Caco-2 (cell line): Measurements from ENCODE around the gene CXCL16. TPM values are rescaled to one million over a fixed set of nuclear protein-coding genes. Genes with fewer than 3 reads are reported as not detected.

Experiments
- BruUV-seq: library from RNA; stranded (reverse); fragments of 400-500 nt; replicated peaks from 2 replicates; lab custom pipeline; 2021; lab: Mats Ljungman, UMichigan
- CTCF ChIA-PET: fragments of 300-600 bp; sonication (Branson Sonifier 250); formaldehyde crosslinking; loops from one replicate; lab custom pipeline; 2022; ENCODE audit warnings: antibody characterized with exemption; lab: Charles Lee
- POLR2A ChIA-PET: fragments of 300-600 bp; sonication (Branson Sonifier 250); formaldehyde crosslinking; loops from one replicate; lab custom pipeline; 2022; ENCODE audit warnings: antibody characterized with exemption; lab: Charles Lee
- DNase-seq, 2 experiments: peaks; one replicate each; pipeline versions ENCODE4 v3.0.0 to v3.0.0-alpha.2; 2020 to 2022
- H3K27me3 ChIP-seq: replicated peaks from 2 replicates; pipeline ENCODE4 v1.6.0; 2011; ENCODE audit warnings: low read length; ENCODE audit not compliant: control insufficient read depth, insufficient read depth
- H3K36me3 ChIP-seq: 2 replicates; pipeline ENCODE4 v1.5.1; 2011; ENCODE audit warnings: low read length; ENCODE audit not compliant: control insufficient read depth, insufficient read depth
- H3K4me1 ChIP-seq: fragments of 250-450 bp; sonication (Bioruptor Pico); 2 replicates; pipeline ENCODE4 v1.5.1; 2020; ENCODE audit warnings: mild to moderate bottlenecking
- H3K4me3 ChIP-seq: 2 replicates; pipeline ENCODE4 v1.5.1; 2011; ENCODE audit warnings: low read depth, mild to moderate bottlenecking, control low read depth, low read length
- H3K9me3 ChIP-seq: fragments of 250-450 bp; sonication (Bioruptor Pico); 2 replicates; pipeline ENCODE4 v1.5.1; 2020; ENCODE audit warnings: mild to moderate bottlenecking, moderate library complexity
- H3K27ac Mint-ChIP-seq: one replicate; pipeline ENCODE4 v1.8.0; 2022; ENCODE audit warnings: mixed read lengths; ENCODE audit not compliant: unreplicated experiment
- H3K27me3 Mint-ChIP-seq: one replicate; pipeline ENCODE4 v1.8.0; 2022; ENCODE audit warnings: mixed read lengths; ENCODE audit not compliant: insufficient read depth, unreplicated experiment
- H3K36me3 Mint-ChIP-seq: one replicate; pipeline ENCODE4 v1.8.0; 2022; ENCODE audit warnings: mild to moderate bottlenecking, mixed read lengths; ENCODE audit not compliant: insufficient read depth, unreplicated experiment
- H3K4me1 Mint-ChIP-seq: one replicate; pipeline ENCODE4 v1.8.0; 2022; ENCODE audit warnings: low read depth, mixed read lengths; ENCODE audit not compliant: unreplicated experiment
- H3K4me3 Mint-ChIP-seq: one replicate; pipeline ENCODE4 v1.8.0; 2022; ENCODE audit warnings: mild to moderate bottlenecking, moderate library complexity, mixed read lengths; ENCODE audit not compliant: unreplicated experiment
- H3K9me3 Mint-ChIP-seq: one replicate; pipeline ENCODE4 v1.8.0; 2022; ENCODE audit warnings: mixed read lengths; ENCODE audit not compliant: unreplicated experiment
- intact Hi-C: fragments of 100-400 bp; cut with micrococcal nuclease; formaldehyde crosslinking; loops from one replicate; pipeline ENCODE4 v1.10.0; 2022; ENCODE audit not compliant: unreplicated experiment
- total RNA-seq: library from RNA; stranded (reverse); gene quantifications from 2 replicates; pipeline ENCODE4 v1.2.3, GENCODE V29; 2022
- TF ChIP-seq, protein P1 (sequence below), 2 experiments: fragments of 200-600 bp in 1 of 2; IDR thresholded peaks; 1 replicate in 1 of 2; 2 replicates in 1 of 2; pipeline versions ENCODE4 v1.5.1 to v1.8.0; 2011 to 2022; ENCODE audit warnings: antibody characterized with exemption in 1 of 2, control low read depth in 1 of 2, inconsistent platforms in 1 of 2, low read depth in 1 of 2, low read length in 1 of 2, mild to moderate bottlenecking in 1 of 2, moderate library complexity in 1 of 2; ENCODE audit not compliant: insufficient read depth in 1 of 2, severe bottlenecking in 1 of 2, unreplicated experiment in 1 of 2

CXCL16 gene
- total RNA-seq, 1 experiment from 2014 or later, result 55.3 TPM

DNA sequence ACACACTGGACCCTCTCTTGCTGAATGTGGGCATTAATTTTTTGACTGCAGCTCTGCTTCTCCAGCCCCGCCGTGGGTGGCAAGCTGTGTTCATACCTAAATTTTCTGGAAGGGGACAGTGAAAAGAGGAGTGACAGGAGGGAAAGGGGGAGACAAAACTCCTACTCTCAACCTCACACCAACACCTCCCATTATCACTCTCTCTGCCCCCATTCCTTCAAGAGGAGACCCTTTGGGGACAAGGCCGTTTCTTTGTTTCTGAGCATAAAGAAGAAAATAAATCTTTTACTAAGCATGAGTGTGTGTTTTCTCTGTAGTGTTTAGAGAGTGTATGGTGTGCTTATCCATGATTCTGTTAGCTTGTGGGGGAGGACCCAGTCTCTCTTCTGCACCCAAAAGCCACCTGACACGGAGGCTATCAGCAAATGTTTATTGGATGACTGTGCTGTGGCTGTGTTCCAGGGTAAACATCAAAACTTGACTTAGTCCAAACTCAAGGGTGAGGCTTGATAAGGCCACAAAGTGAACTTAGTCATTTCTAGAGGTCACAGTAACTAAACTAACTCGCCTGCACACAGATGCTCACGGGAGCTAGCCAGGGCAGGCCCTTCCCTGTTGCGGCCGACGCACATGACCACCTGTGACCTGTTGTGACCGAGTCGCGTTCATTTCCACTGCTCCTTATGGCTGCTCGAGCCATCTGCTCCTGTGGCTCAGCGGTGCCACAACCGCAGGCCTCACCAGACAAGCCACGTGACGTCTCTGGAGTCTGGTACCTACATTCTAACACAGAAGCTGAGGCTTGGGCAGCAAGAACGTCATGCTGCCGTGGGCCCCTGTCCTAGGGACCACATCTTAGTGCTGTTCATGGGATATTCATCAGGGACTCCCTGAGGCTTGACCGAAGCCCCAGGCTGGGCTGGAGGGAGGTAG lies 18.3 kb downstream of the CXCL16 start:
- Histone ChIP-seq H3K27me3 (no peaks in the 10 kb centered on the region), H3K4me3 (no peak overlapping the region), H3K9me3 (no peaks in the 10 kb centered on the region), H3K4me1 (peaks cover 10% of the 10 kb centered on the region; the same call in 1 of the 2 replicates), H3K36me3 (no peaks in the 10 kb centered on the region)
- DNase-seq, result peak; percentile 37 to 51
- POLR2A ChIA-PET, result no interaction called here
- Mint-ChIP-seq H3K4me3 (no peak overlapping the region), H3K27me3 (no peaks in the 10 kb centered on the region), H3K4me1 (no peaks in the 10 kb centered on the region), H3K9me3 (no peaks in the 10 kb centered on the region), H3K36me3 (peaks cover 12% of the 10 kb centered on the region), H3K27ac (peak overlapping the region; percentile 45)
- intact Hi-C loops, result no loop called here
- BruUV-seq, result no TSS peak
- TF ChIP-seq, protein P1, sequence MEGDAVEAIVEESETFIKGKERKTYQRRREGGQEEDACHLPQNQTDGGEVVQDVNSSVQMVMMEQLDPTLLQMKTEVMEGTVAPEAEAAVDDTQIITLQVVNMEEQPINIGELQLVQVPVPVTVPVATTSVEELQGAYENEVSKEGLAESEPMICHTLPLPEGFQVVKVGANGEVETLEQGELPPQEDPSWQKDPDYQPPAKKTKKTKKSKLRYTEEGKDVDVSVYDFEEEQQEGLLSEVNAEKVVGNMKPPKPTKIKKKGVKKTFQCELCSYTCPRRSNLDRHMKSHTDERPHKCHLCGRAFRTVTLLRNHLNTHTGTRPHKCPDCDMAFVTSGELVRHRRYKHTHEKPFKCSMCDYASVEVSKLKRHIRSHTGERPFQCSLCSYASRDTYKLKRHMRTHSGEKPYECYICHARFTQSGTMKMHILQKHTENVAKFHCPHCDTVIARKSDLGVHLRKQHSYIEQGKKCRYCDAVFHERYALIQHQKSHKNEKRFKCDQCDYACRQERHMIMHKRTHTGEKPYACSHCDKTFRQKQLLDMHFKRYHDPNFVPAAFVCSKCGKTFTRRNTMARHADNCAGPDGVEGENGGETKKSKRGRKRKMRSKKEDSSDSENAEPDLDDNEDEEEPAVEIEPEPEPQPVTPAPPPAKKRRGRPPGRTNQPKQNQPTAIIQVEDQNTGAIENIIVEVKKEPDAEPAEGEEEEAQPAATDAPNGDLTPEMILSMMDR (IDR thresholded peaks at IDR 0.05; ENCODE audit: insufficient read depth in 1 of 2, low read depth in 1 of 2, low read length in 1 of 2, severe bottlenecking in 1 of 2, unreplicated experiment in 1 of 2), result no peak
- CTCF ChIA-PET, result no interaction called here

DNA sequence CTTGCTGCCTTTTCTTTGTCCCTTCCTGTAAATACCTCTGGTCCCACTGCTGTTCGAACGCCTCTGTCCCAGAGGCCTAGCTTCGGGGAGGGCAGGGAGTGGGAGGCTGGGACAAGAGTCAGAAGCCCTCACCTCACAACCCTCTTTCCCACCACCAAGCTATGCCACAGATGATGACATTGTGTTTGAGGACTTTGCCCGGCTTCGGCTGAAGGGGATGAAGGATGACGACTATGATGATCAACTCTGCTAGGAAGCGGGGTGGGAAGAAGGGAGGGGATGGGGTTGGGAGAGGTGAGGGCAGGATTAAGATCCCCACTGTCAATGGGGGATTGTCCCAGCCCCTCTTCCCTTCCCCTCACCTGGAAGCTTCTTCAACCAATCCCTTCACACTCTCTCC lies 18.9 kb downstream of the CXCL16 start:
- ChIA-PET CTCF (no interaction called here), POLR2A (interaction anchor here (0.7 kb wide), 1 partner anchor 51 kb away, joined by 14 read pairs; no protein-coding TSS in a partner anchor)
- Mint-ChIP-seq H3K4me1 (no peaks in the 10 kb centered on the region), H3K27me3 (no peaks in the 10 kb centered on the region), H3K36me3 (peaks cover 8% of the 10 kb centered on the region), H3K4me3 (no peak overlapping the region), H3K27ac (peak overlapping the region; percentile 45), H3K9me3 (no peaks in the 10 kb centered on the region)
- BruUV-seq, result TSS peak; percentile 72
- Histone ChIP-seq H3K27me3 (no peaks in the 10 kb centered on the region), H3K4me3 (no peak overlapping the region), H3K4me1 (peaks cover 10% of the 10 kb centered on the region; the same call in 1 of the 2 replicates), H3K36me3 (no peaks in the 10 kb centered on the region), H3K9me3 (no peaks in the 10 kb centered on the region)
- TF ChIP-seq, protein P1 (IDR thresholded peaks at IDR 0.05; ENCODE audit: insufficient read depth in 1 of 2, low read depth in 1 of 2, low read length in 1 of 2, severe bottlenecking in 1 of 2, unreplicated experiment in 1 of 2), result no peak
- no peak for DNase-seq
- intact Hi-C loops, result no loop called here

DNA sequence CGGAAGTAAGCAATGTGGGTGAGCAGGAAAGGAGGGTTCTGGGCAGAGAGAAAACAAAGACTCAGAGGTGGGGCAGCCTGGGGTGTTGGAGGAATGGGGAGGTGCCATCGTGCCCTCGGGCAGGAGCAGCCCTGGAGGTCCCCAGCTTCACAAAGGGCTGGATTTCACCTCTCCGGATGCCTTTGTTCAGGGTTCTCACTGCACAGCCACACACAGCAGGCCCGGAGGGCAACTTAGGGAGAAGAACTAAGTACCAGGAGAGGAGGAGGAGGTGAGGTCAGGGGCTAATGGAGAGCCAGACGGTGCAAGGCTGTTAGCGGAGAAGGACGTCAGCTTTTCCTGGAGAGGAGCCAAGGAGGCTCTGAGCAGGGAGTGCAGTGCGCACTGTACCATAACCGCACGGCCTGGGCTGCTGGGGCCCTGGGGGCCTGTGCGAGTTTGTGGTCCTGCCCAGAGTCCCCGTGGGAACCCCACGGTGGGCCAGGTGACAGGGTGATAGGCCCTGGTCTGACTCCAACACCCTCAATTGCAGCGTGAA lies 20.0 kb downstream of the CXCL16 start:
- POLR2A ChIA-PET, result no interaction called here
- TF ChIP-seq, protein P1 (IDR thresholded peaks at IDR 0.05; ENCODE audit: insufficient read depth in 1 of 2, low read depth in 1 of 2, low read length in 1 of 2, severe bottlenecking in 1 of 2, unreplicated experiment in 1 of 2), result no peak
- no peaks in the 10 kb centered on the region for H3K36me3 ChIP-seq
- H3K27me3 ChIP-seq, result no peaks in the 10 kb centered on the region
- H3K27ac Mint-ChIP-seq, result no peak overlapping the region
- no peak for DNase-seq
- H3K9me3 ChIP-seq, result no peaks in the 10 kb centered on the region
- BruUV-seq, result no TSS peak
- H3K4me1 ChIP-seq, result peaks cover 10% of the 10 kb centered on the region; the same call in 1 of the 2 replicates
- H3K36me3 Mint-ChIP-seq, result peaks cover 6% of the 10 kb centered on the region
- H3K4me3 Mint-ChIP-seq, result no peak overlapping the region
- no peaks in the 10 kb centered on the region for H3K4me1 Mint-ChIP-seq
- CTCF ChIA-PET, result no interaction called here
- no peaks in the 10 kb centered on the region for H3K9me3 Mint-ChIP-seq
- intact Hi-C loops, result no loop called here
- H3K27me3 Mint-ChIP-seq, result no peaks in the 10 kb centered on the region
- H3K4me3 ChIP-seq, result no peak overlapping the region
